ENCODE data around the gene PCSK7. TPM values are rescaled to one million over a fixed set of nuclear protein-coding genes. Genes with fewer than 3 reads are reported as not detected.

Gene PCSK7
- total and polyA plus RNA-seq, 9 donors = 14.5 to 67.7 (median 31.1) TPM

- Histone ChIP-seq H3K9me3 (no peaks in the 10 kb centered on the region), H3K36me3 (no peaks in the 10 kb centered on the region), H3K4me3 (peak overlapping the region; percentile 45), H3K4me1 (ENCODE audit: insufficient read depth) (peaks cover 25% of the 10 kb centered on the region), H3K27ac (peak overlapping the region; percentile 66 to 86), H3K27me3 (no peaks in the 10 kb centered on the region)
- intact Hi-C loops (cut with DNase I) = loop anchor here in 1 of 4 donors (2.0 kb wide), 1 partner anchor 19 kb away; no protein-coding TSS in a partner anchor
- 30 to 41% (median 38%) methylated on average over 17 of the region's 17 CpGs for WGBS, 3 donors
- peak in 4 of 5 donors; percentile 59 to 77 (median 68) for DNase-seq
- TF ChIP-seq EP300 (IDR thresholded peaks at IDR 0.05) (no peak), POLR2A (IDR thresholded peaks at IDR 0.05) (no peak), CTCF (IDR thresholded peaks at IDR 0.05) (peak in 2 of 3 donors; percentile 36 to 59)
Observed at GRCh38 chr11:117197516-117198456, 34.1 kb downstream of the PCSK7 start.

- Histone ChIP-seq H3K9me3 (no peaks in the 10 kb centered on the region), H3K27me3 (no peaks in the 10 kb centered on the region), H3K4me1 (ENCODE audit: insufficient read depth) (peaks cover 20% of the 10 kb centered on the region), H3K36me3 (no peaks in the 10 kb centered on the region), H3K4me3 (no peak overlapping the region), H3K27ac (no peak overlapping the region)
- peak in 1 of 5 donors; percentile 21 for DNase-seq
- 86 to 93% (median 90%) methylated on average over 7 of the region's 7 CpGs for WGBS, 3 donors
- no peak for TF ChIP-seq POLR2A (IDR thresholded peaks at IDR 0.05)
- no peak for TF ChIP-seq CTCF (IDR thresholded peaks at IDR 0.05)
- no peak for TF ChIP-seq EP300 (IDR thresholded peaks at IDR 0.05)
- intact Hi-C loops (cut with DNase I) = no loop called here
Observed at GRCh38 chr11:117197006-117197405, 34.9 kb downstream of the PCSK7 start.

GRCh38 chr11:117195761-117196160, 36.1 kb downstream of the PCSK7 start:
- Histone ChIP-seq H3K27ac (no peak overlapping the region), H3K36me3 (no peaks in the 10 kb centered on the region), H3K27me3 (no peaks in the 10 kb centered on the region), H3K4me3 (no peak overlapping the region), H3K4me1 (ENCODE audit: insufficient read depth) (peaks cover 14% of the 10 kb centered on the region), H3K9me3 (no peaks in the 10 kb centered on the region)
- no peak for DNase-seq
- WGBS, 3 donors = 90 to 92% (median 92%) methylated on average over 19 of the region's 19 CpGs
- TF ChIP-seq CTCF (IDR thresholded peaks at IDR 0.05) (no peak), EP300 (IDR thresholded peaks at IDR 0.05) (no peak), POLR2A (IDR thresholded peaks at IDR 0.05) (no peak)
- intact Hi-C loops (cut with DNase I) = no loop called here

GRCh38 chr11:117195258-117195657, 36.6 kb downstream of the PCSK7 start:
- Histone ChIP-seq H3K27ac (no peak overlapping the region), H3K4me1 (ENCODE audit: insufficient read depth) (peaks cover 14% of the 10 kb centered on the region), H3K4me3 (no peak overlapping the region), H3K9me3 (no peaks in the 10 kb centered on the region), H3K27me3 (no peaks in the 10 kb centered on the region), H3K36me3 (no peaks in the 10 kb centered on the region)
- DNase-seq = peak in 1 of 5 donors; percentile 16
- WGBS, 3 donors = 74 to 90% (median 77%) methylated on average over 4 of the region's 4 CpGs
- no peak for TF ChIP-seq CTCF (IDR thresholded peaks at IDR 0.05)
- no peak for TF ChIP-seq POLR2A (IDR thresholded peaks at IDR 0.05)
- no peak for TF ChIP-seq EP300 (IDR thresholded peaks at IDR 0.05)
- intact Hi-C loops (cut with DNase I) = no loop called here
